Bronchial epithelial cell (primary cell): ENCODE measurements around the gene GALR2. TPM values are rescaled to one million over a fixed set of nuclear protein-coding genes. Genes with fewer than 3 reads are reported as not detected.
A peak's percentile ranks its signal among the peaks of the same experiment; 100 is the strongest.

Experiments
- DNase-seq: peaks from one replicate; pipeline ENCODE4 v3.0.0-alpha.2; 2010; ENCODE audit warnings: low read depth
- FAIRE-seq: peaks from 2 replicates; lab custom pipeline; 2011; peaks lifted over from hg19 to GRCh38; lab: Jason Lieb, UNC
- H3K27me3 ChIP-seq: 2 replicates; pipeline ENCODE4 v1.5.1; 2011; ENCODE audit warnings: low read length; ENCODE audit not compliant: control insufficient read depth, insufficient read depth
- H3K36me3 ChIP-seq: 2 replicates; pipeline ENCODE4 v1.5.1; 2011; ENCODE audit warnings: low read length; ENCODE audit not compliant: control insufficient read depth, insufficient read depth
- H3K4me3 ChIP-seq: 2 replicates; pipeline ENCODE4 v1.5.1; 2011; ENCODE audit warnings: mild to moderate bottlenecking, low read depth, low read length, control low read depth
- total RNA-seq: library from RNA; depleted of rRNA; stranded (reverse); fragments of >200 nt; gene quantifications from 2 replicates; pipeline ENCODE4 v1.2.1, GENCODE V29; 2014
- TF ChIP-seq, protein P1 (sequence below): IDR thresholded peaks from 2 replicates; pipeline ENCODE4 v1.5.1; 2011; ENCODE audit warnings: mild to moderate bottlenecking, moderate library complexity, low read length, control low read depth, inconsistent platforms; ENCODE audit not compliant: insufficient read depth, severe bottlenecking

The GALR2 gene
- total RNA-seq, 1 donor from 2014 or later = not detected

DNA sequence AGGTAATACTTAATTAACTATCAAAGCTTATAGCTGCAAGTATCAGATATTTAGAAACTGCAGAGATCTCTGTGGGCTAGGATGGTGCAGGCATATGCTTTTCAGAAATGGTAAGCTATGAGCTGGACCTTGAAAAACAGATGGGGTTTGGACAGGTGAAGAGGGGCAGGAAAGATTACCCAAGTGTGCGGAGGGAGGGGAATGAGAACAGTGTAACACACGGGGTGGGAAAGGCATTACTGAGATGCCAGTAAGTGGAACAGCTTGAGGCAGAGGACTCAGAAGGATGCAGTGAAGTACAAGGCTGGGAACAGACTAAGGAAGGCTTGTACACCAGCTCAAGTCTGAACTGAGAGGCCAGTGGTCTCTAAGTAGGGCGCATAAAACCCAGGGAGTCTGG, 25.3 kb upstream of the GALR2 start:
- TF ChIP-seq, protein P1, sequence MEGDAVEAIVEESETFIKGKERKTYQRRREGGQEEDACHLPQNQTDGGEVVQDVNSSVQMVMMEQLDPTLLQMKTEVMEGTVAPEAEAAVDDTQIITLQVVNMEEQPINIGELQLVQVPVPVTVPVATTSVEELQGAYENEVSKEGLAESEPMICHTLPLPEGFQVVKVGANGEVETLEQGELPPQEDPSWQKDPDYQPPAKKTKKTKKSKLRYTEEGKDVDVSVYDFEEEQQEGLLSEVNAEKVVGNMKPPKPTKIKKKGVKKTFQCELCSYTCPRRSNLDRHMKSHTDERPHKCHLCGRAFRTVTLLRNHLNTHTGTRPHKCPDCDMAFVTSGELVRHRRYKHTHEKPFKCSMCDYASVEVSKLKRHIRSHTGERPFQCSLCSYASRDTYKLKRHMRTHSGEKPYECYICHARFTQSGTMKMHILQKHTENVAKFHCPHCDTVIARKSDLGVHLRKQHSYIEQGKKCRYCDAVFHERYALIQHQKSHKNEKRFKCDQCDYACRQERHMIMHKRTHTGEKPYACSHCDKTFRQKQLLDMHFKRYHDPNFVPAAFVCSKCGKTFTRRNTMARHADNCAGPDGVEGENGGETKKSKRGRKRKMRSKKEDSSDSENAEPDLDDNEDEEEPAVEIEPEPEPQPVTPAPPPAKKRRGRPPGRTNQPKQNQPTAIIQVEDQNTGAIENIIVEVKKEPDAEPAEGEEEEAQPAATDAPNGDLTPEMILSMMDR = no peak
- no peak overlapping the region for H3K4me3 ChIP-seq
- peaks cover 19% of the 10 kb centered on the region for H3K36me3 ChIP-seq
- FAIRE-seq = no peak
- H3K27me3 ChIP-seq = no peaks in the 10 kb centered on the region
- DNase-seq = no peak

DNA sequence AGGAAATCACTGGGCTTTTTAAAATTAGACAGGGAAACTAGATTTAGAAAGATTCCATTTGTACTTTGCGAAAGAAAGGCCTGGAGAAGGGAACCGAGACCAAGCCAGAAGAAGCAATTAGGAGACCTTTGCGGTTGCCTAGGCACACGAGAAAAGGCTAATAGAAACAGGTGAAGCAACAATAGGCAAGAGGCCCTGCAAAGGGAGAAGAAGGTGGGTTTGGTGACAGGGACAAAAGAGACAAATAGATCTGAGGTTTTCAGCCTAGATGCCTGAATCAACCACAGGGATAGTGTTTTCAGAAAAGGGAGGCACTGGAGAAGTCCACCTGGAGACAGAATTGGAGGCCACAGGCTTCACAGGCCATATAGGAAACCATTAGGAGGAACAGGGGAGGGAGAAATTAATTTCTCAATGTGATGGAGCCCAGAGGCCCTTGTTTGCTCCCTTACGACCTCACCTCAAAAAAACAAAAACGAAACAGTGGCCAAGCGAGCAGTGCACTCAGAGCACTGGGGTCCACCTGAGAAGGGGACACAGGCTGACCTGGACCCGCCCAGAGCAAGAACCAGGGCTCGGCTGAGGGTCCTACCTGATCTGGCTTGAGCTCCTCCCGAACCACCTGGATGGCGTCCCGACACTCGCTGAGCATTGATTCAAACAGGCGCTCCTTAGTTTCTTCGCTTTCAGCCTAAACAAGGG, 24.6 kb upstream of the GALR2 start:
- no peaks in the 10 kb centered on the region for H3K27me3 ChIP-seq
- peaks cover 16% of the 10 kb centered on the region for H3K36me3 ChIP-seq
- DNase-seq = no peak
- no peak for FAIRE-seq
- TF ChIP-seq, protein P1 = no peak
- H3K4me3 ChIP-seq = no peak overlapping the region

DNA sequence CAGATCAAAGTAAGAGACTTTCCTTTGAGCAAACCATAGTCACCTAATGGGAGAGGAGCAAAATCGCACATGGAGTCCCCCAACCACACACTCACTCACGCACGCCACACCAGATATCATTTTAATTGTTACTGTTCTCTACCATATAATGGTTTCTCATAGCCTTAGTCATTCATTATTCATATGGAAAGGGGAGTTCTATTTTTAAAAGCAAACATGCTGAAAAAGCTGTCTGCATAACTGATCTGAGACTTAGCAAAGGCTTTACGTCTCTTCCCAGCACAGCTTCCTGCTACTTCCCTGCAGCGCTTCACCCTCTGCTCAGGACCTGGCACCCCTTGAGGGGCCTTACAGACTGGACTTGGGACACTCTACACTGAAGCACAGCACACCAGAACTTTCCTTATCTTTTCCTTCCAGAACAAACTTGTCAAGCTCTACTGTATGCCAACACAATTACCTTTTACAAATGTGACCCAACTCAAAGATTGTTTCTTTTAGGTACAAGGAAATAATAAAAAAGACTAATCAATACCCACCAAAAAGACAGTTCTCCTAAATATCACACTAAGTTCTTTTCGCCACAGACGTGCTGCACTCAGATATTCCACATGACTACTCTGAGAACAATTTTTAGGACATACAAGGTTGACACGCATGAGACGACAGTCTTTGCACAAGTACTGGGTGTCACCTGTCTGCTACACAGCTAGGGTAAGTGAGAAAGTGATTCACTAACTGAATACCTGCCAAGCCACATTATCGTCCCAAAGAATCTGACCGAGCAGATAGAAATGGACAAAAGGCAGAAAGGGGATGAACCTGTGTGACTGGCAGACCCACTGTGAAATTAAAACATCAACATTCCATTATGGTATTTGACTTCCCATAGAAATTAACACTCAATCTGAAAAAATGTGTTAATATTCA, 23.8 kb upstream of the GALR2 start:
- FAIRE-seq (no peak), DNase-seq (peak; percentile 78)
- TF ChIP-seq, protein P1 = no peak
- no peak overlapping the region for H3K4me3 ChIP-seq
- H3K27me3 ChIP-seq = no peaks in the 10 kb centered on the region
- peaks cover 13% of the 10 kb centered on the region for H3K36me3 ChIP-seq

DNA sequence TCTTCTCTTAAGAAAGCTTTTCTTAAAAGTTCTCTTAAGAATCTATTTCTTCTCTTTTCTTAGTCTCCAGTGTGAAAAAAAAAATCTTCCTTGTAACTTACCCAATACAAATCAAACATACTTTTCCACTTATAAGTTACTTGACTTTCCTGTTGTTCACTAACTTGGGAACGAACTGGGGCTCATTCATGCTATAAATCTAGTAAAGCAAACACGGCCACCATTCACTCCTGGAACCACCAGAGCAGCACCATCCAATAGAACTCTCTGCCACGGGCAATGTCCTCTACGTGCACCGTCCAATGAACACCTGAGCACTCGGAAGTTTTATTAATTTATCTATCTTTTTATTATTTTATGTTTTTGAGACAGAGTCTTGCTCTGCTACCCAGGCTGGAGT, 23.0 kb upstream of the GALR2 start:
- peaks cover 12% of the 10 kb centered on the region for H3K36me3 ChIP-seq
- TF ChIP-seq, protein P1 = no peak

DNA sequence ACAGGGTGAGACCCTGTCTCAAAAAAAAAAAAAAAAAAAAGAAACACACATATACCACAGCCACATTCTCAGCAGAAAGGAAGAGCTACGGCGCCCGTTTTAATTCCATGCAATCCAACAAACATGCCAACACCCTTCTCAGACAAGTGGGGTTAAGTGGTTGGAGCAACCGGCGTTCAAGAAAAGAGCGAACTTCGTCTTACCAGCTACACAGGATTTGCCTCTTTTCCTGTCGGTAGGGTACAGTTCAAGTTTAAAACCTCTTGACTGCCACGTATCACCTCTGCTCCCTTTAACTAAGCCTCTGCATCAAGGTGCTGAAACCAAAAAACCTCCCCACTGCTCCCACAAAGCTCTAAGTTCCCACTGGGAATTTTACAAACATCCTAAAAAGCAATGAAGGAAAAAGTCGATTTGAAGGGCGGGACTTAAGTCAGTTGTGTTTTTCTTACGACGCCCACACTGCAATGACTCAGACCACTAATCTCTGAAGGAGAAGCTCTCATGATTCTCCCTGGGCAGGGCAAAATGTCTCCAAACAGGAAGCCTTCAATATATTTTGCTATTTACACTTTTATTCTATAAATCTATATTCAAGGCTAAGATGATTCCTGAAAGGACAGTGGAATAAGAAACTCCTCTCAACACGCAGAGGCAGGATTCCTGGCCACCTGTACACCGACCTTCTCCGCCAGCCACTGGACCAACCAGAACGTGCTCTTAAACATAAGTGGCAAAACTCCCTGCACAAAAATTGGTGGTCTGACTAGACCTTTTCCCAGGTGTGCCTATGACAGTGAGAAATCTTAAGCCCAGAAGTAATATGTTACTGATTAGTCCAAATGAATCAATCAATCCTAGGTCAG, 21.1 kb upstream of the GALR2 start:
- Histone ChIP-seq H3K4me3 (peak overlapping the region; percentile 19), H3K27me3 (no peaks in the 10 kb centered on the region), H3K36me3 (peaks cover 18% of the 10 kb centered on the region)
- TF ChIP-seq, protein P1 = no peak
- DNase-seq (peak; percentile 95), FAIRE-seq (no peak)

More for the DNA sequence above, 23.0 kb upstream of the GALR2 start:
- FAIRE-seq (no peak), DNase-seq (no peak)
- Histone ChIP-seq H3K4me3 (no peak overlapping the region), H3K27me3 (no peaks in the 10 kb centered on the region)
